Measurements from ENCODE around the gene ZDHHC7.
"Not testable (repeated sequence)": the region's sequence is repeated elsewhere in the genome, so short reads cannot be mapped to it uniquely, and the experiment has no call there.

ZDHHC7 gene

GRCh38 chr16:84959784-84960417 lies 51.4 kb downstream of the ZDHHC7 start:
- DNase-seq = no peak

DNA sequence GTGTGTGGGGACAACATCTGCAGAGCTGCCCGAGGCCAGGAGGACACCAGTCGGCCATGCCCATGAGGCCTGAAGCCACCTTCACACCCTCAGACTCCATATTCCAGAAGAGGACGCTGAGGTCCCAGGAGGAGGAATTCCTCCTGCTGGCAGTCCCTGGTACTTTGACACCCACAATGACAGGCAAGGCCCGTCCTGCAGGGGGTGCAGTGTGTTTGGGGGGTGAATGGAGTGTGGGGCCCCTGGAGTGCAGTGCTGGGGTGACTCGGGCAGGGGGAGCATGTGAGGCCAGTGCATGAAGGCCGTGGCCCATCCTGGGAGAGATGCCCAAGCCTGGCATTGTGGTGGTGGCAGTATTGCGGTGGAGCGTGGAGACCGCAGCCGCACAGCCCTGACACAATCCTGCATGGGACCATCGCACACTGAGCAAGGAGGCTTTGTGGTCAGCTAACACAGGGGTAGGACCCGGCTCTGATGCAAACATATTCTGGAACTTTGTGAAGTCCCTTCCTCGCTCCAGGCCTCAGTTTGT lies 52.2 kb downstream of the ZDHHC7 start:
- DNase-seq = no peak

GRCh38 chr16:84957792-84958191 lies 53.5 kb downstream of the ZDHHC7 start:
- DNase-seq = no peak

DNA sequence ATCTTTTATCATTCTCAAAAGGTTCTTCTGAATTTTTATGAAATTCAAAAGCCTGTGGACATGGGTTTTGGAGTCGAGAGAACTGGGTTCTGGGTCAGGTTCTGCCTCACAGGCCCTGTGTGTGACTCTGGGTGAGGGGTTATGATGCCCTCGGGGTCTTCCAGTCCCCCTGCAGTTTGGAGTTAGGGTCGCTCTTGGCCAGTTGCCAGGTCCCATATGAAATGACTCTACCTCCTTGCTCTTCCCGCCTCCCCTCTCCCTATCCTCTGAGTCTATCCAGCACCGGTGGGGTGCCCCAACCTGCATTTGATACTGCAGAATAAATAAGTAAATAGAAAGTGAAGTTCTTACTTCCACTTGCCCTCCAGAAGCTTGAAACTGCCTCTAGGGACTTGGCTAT lies 54.1 kb downstream of the ZDHHC7 start:
- DNase-seq = no peak

DNA sequence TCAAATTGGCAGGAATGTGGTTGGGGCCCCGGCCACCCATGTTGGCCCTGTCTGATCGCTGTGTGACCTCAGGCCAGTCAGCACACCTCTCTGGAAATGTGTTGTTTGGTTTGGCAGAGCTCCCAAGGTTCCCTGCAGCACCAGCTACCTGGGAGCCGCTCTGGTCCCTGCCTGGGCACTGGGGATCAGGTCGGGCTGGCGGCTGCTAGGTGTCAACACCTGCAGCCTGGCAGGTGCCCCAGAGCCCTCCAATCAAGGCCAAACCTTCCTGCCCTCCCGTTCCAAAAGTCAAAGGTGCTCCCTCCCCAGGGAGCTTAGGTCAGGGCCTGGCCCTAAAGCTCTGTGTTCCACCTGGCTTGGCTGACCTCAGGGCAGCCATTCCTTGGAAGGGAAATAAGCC lies 55.9 kb downstream of the ZDHHC7 start:
- no peak for DNase-seq

DNA sequence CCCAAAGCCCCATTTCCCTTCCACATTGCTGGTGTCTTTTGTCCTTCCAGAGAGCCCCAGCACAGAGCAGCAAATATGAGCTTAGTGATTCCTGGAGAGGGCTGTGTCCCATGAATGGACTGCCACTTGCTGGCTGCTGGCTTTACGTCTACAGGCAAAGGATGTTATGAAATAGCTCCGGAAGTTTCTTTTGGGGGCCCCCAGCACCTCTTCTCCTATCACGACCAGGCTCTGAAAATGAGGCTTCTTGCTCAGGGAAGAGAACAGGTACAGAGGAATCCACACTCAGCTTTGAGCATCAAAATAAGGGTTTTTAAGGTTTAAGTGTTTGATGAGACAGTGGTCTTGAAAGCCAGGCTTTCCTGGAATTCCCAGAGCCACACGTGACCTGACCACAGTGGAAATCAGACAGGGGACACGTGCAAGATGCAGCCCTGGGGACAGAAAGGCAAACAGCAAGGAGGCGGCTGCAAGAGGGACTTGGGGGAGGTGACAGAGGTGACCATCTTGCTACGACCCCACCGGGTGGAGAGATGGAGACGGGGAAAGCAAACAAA lies 58.1 kb downstream of the ZDHHC7 start:
- DNase-seq = no peak

- peak; percentile 39 for DNase-seq
Observed at GRCh38 chr16:84952335-84953189, 58.8 kb downstream of the ZDHHC7 start.

- DNase-seq = peak; percentile 7
Observed at GRCh38 chr16:84950906-84951305, 60.4 kb downstream of the ZDHHC7 start.

- no peak for DNase-seq
Observed at GRCh38 chr16:84949772-84950436, 61.4 kb downstream of the ZDHHC7 start.

DNA sequence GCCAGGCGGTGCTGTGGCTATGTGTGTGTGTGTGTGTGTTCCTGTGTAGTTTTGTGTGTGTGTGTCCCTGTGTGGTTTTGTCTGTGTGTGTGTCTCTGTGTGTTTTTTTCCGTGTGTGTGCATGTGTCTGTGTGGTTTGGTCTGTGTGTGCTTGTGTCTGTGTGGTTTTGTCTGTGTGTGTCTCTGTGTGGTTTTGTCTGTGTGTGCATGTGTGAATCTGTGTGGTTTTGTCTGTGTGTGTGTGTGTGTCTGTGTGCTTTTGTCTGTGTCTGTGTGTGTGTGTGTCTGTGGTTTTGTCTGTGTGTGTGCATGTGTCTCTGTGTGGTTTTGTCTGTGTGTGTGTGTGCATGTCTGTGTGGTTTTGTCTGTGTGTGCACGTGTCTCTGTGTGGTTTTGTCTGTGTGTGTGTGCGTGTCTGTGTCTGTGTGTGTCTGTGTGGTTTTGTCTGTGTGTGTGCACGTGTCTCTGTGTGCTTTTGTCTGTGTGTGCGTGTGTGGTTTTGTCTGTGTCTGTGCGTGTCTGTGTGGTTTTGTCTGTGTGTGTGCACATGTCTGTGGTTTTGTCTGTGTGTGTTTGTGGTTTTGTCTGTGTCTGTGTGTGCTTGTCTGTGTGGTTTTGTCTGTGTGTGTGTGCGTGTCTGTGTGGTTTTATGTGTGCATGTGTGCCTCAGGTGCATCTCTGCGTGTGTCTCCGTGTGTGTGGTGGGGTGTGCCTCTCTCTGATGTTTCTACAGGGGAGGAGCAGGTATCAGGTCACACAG lies 62.3 kb downstream of the ZDHHC7 start:
- DNase-seq = no peak

DNA sequence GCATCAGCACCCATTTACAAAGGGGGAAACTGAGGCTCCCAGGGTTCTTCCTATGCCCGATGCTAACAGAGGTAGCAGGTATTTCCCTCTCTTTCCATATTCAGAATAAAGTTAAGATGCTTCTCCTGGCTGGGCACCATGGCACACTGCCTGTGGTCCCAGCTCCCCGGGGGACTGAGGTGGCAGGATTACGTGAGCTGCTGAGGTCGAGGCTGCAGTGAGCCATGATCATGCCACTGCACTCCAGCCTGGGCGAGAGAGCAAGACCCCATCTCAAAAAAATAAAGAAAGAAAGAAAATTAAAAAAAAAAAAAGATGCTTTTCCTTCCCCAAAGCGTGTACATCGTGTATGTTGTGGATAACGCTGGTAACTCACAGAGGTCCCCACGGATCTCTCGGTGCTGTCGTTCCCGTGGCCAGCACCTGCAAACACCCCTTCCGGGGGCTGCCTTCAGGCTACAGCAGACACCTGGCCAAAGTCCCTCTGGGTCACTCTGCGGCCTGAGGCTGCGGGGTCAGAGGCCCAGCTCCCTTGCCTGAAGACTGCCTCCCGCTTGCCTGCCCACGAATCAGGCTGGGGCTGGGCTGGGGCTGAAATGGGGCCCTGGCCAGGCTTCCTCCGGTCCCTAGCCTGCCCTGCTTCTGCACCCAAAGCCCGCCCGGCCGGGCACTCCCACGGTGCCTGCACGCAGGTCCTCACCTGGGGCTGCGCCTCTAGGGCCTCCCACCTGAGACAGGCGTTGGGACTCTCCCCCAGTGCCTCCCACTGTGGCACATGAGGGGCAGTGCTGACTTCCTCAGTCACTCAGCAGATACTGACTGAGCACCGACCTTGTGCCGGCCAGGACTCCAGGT lies 63.1 kb downstream of the ZDHHC7 start:
- DNase-seq = no peak

DNA sequence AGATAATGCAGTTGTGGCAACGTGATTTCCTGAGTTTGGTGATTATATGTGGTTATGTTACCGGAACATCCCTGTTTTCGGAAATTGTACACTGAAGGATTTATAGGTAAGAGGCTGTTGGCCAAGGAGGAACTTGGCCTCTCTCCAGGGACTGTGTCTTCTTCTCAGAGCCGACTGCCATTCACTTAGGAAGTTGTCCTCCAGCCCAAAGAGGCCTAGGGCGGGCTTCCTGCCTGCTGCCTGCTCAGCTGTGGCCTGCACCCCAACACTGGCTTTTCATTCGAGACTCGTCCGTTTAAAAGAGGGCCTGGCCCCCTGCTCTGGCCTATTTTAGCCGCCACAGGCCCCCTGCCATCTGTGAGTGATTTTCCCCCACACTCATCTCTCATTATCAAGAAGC lies 64.3 kb downstream of the ZDHHC7 start:
- no peak for DNase-seq

GRCh38 chr16:84943620-84944019 lies 67.7 kb downstream of the ZDHHC7 start:
- DNase-seq = no peak

DNA sequence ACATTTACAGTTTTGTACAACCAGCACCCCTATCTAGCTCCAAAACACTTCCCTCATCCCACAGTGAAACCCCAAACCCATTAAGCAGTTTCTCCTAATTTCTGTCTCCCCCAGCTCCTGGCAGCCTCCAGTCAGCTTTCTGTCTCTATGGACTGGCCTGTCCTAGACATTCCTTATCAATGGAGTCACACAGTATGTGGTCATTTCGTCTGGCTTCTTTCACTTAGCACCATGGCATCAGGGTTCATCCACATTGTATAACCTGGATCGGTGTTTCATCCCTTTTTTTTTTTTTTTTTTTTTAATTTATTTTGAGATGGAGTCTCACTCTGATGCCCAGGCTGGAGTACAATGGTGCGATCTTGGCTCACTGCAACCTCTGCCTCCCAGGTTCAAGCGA lies 68.5 kb downstream of the ZDHHC7 start:
- DNase-seq = no peak

DNA sequence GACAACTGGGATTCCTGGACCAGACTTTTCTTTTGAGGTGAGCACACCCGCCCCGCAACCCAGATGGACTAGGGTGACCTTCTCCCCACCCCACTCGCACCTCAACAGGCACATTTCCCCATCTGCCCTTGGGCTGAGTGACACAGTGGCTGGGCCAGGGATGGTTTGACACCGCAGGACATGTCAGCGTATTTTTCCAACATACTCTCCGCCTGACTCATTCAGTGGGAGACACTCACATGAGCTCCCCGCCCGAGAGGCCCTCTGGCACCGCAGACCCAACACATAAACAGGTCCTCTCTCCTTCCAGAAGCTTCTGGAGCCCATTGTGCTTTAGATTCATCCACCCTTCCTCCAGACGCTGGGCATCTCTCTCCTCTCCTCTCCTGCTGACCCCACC lies 69.4 kb downstream of the ZDHHC7 start:
- no peak for DNase-seq

DNA sequence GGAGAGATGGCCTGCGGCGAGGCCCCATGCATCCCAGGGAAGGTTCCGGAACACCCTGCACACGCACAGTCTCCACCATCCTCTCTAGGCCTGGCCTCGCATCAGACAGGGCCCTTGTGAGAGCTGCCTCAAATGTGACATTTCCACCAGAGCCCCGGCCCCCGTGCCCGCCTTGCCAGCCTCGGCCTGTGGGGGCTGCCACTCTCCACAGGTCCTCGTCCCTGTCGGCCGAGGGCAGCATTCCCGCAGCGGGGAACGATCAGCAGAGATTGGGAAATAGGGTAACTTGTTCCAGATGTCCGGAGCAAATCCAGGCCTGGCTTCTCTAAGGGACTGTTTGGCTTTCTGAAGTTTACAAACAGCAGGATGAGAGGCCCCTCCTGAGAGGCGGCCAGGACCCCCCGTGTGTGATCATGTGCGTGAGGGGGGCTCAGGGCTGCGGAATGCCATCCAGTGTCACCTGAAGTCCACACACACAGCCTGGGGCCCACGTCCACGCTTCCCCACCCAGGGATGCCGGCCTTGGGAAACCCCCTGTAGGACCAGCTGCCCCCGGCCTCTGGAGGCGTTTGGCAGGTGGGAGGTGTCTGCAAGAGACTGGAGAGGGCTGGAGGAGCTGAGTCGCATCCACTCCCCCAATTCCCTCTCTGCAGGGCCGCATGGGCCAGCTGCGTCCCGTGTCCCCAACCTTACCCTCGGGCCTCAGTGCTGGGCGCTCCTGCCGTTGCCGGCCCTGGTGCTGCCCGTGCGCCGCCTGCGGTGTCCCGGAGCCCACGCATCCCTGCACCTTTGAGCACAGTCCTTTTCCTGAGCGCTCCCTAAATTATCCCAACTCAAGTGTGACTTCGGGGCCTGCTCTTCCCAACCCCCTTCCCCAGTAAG lies 70.4 kb downstream of the ZDHHC7 start:
- DNase-seq = no peak

DNA sequence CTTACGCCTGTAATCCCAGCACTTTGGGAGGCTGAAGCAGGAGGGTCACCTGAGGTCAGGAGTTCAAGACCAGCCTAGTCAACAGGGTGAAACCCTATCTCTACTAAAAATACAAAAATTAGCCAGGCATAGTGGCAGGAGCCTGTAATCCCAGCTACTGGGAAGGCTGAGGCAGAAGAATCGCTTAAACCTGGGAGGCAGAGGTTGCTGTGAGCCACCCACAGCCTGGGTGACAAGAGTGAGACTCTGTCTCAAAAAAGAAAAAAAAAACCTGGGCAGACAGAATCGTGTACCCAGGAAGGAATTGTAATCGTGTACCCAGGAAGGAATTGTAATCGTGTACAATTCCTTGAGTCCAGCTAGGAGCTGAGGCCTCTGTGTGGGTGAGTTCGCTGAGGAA lies 72.7 kb downstream of the ZDHHC7 start:
- DNase-seq = not testable (repeated sequence)

DNA sequence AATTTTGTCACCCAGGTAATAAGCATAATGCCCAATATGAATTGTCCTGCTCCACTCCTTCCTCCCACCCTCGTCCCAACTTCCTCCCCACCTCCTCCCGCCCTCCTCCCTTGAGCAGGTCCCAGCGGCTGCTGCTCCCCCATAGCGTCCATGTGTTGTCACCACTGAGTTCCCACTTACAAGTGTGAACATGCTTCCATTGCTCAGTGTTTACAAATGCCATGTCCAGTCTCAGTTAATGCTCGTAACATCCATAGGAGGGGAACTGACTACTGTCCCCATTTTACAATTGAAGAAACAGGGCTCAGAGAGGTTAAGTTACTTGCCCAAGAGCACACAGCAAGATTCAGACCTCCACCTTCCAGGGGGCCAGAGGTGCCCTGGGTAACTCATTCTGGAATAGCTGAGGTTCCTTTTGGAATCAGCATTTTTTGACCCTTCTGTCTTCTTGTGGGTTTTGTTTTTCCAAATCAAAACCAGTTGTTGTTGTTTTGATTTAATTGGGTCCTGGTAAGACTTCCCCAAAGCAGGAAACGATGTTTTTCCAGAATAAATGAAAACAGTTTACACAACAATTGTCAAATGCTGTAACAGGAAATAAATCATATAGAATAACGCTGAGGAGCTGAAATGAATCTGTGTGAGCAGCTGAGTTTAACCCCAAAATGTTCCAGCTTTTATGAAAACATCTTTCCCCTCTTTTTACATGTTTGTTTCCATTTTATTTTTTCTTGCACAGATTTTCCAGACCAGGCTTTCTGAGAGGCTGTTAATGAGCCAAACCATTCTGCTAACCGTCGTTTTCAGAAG lies 73.9 kb downstream of the ZDHHC7 start:
- no peak for DNase-seq

DNA sequence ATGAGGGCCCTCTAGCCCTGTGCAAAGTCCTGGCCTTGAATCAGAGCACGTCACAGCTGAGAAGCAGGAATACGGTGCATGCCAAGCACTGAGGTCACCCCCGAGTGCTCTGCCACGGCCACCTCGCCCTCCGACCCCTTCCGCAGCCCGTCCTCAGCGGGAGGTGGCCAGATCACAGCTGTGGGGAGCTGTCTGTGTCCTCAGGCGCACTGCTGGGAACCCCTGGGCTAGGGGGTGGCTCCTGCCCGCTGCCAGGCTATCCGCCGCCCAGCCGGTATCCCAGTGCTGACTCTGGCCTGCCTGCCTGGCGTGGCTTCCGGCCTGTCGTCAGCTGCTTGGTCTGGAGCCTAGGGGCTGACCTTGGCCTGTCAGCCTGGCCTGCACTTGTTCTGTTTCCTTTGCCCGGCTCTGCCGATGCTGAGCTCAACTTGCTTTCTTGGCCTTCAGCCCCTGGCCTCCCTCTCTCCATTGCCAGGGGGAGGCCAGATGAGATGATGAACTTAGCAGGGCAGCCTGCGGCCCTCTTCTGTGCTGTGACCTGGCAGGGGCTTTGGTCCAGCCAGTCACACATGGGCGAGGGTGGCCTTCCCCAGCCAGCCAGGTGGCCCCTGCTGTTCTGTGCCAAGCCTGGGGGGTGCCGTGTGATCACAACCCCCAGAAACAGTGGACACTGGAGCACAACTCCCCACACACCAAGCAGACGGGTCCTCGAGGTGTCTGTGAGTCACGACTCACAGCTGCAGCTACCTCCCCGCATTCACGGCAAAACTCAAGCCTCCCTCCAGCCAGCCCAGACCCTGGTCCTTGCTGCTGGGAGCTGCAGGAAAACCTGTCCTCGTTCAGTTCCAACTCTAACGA lies 77.3 kb downstream of the ZDHHC7 start:
- no peak for DNase-seq
